Suprapubic skin (tissue), 4 donors: ENCODE data around the gene B4GALT5.

Experiments used
- CTCF ChIP-seq, 2 donors: fragments of 200-600 bp in 1 of 2; fragments of 450-650 bp in 1 of 2; sonication (generic) in 1 of 2; IDR thresholded peaks; one replicate each; pipeline ENCODE4 v1.5.1; 2016 to 2019; ENCODE audit warnings: antibody characterized with exemption in 2 of 2, mild to moderate bottlenecking in 1 of 2, moderate library complexity in 1 of 2
- POLR2A ChIP-seq, 2 donors: fragments of 450-650 bp; IDR thresholded peaks; one replicate each; pipeline ENCODE4 v1.6.1; 2017; ENCODE audit warnings: antibody characterized with exemption in 2 of 2, mild to moderate bottlenecking in 2 of 2, moderate library complexity in 2 of 2
- POLR2AphosphoS5 ChIP-seq, 3 donors: sonication (generic); formaldehyde crosslinking; IDR thresholded peaks; one replicate each; pipeline ENCODE4 v1.6.1; 2017; ENCODE audit warnings: antibody characterized with exemption in 3 of 3

- TF ChIP-seq POLR2A (IDR thresholded peaks at IDR 0.05) = no peak
- TF ChIP-seq CTCF (IDR thresholded peaks at IDR 0.05) = no peak
- no peak for TF ChIP-seq POLR2AphosphoS5 (IDR thresholded peaks at IDR 0.05)
Measured at GRCh38 chr20:49682798-49683197, 30.9 kb downstream of the B4GALT5 start.
